ENCODE measurements around the gene ZMYND8.
"Not testable (repeated sequence)": the region's sequence is repeated elsewhere in the genome, so short reads cannot be mapped to it uniquely, and the experiment has no call there.

The ZMYND8 gene

DNA sequence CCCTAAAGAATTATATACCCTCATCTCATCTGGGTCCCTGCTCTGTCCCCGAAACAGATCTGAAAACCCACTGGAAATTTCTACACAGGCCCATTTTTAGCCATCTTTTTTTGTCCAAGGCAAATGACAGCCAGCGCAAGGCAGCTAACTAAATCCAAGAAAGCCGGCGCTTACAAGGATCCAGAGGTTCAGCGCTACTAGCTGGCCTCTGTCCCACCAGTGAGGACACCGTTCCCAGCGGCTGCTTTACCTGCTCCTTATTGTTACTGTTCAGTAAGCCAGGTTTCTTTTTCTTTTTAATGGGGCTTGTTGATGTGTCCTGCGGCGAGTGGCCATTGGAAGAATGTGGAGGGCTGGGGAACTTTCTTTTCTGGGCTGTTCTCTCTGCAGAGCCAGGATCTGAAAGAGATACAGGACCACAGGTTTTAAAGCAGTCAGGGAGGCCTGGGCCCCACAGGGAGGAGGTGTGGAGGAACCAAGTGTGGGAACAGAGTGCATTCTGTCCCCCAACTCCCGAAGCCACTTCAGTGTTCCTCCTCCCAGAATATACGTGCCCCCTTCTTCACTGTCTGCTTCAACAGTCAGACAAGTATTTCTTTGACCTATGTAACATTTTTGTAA is 46.6 kb downstream of the ZMYND8 start:
- DNase-seq: no peak

DNA sequence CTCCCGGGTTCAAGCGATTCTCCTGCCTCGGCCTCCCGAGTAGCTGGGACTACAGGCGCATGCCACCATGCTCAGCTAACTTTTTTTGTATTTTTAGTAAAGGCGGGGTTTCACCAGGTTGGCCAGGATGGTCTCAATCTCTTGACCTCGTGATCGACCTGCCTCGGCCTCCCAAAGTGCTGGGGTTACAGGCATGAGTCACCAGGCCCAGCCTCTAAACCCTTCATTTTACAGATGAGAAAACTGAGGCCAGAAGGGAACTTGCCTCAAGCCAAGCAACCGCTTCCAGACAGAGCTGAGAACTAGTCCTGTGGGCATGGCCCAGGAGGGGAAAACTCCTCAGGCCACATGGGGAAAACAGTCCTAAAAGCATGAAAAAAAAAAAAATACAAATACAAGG is 47.1 kb downstream of the ZMYND8 start:
- DNase-seq: no peak

DNA sequence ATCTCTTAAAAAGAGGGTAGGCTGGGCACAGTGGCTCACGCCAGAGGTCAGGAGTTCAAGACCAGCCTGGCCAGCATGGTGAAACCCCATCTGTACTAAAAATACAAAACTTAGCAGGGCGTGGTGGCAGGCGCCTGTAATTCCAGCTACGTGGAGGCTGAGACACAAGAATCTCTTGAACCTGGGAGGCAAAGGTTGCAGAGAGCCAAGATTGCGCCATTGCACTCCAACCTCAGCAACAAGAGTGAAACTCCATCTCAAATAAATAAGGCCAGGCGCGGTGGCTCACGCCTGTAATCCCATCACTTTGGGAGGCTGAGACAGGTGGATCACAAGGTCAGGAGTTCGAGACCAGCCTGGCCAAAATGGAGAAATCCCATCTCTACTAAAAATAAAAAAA is 48.9 kb downstream of the ZMYND8 start:
- not testable (repeated sequence) for DNase-seq

DNA sequence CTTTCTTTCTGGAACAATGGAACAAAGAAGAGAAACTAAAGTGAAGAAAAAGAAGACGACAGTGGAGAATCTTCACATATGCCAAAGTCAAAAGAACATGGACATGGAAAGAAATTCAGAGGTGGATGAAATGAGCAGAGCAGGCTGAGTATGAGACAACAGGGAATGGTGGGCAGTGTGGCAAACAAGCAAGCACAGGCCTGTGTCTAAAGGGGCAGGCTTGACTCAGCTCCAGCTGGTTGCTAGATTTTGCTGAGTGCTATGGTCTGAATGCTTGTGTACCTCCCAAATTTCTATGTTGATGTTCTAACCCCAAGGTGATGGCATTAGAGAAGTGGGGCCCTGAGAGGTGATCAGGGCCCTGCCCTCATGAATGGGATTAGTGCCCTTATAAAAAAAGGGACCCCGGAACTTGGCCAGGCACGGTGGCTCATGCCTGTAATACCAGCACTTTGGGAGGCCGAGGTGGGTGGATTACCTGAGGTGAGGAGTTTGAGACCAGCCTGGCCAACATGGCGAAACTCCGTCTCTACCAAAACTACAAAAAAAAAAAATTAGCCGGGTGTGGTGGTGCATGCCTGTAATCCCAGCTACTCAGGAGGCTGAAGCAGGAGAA is 49.6 kb downstream of the ZMYND8 start:
- DNase-seq: no peak

DNA sequence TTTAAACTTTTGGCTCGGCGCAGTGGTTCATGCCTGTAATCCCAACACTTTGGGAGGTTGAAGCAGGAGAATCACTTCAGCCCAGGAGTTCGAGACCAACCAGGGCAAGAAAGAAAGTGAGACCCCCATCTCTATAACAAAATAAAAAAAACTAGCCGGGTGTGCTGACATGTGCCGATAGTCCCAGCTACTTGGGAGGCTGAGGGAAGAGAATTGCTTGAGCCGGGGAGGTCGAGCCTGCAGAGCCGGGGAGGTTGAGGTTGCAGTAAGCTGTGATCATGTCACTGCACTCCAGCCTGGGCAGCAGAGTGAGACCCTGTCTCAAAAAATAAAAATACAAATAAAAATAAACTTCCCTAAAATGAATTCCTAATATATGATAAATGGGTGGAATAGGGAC is 50.4 kb downstream of the ZMYND8 start:
- DNase-seq: no peak

DNA sequence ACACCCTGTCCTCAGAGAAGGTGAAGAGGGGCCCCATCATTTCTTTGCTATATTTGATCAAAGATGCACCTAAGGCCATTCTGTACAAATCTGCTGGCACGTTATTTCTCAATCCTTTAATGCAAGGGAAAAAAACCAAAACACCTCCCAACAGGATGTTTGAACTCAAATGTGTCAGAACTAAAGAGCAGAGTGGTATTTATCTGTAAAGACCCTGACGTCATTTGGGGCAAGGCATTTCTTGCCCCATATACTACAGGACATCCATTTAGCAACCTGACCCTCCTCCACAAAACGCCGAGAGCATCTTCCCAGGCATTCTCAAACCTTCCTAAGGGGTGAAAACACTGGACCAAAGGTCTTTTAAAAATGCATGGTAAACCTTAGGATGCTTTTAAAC is 50.8 kb downstream of the ZMYND8 start:
- DNase-seq: no peak

DNA sequence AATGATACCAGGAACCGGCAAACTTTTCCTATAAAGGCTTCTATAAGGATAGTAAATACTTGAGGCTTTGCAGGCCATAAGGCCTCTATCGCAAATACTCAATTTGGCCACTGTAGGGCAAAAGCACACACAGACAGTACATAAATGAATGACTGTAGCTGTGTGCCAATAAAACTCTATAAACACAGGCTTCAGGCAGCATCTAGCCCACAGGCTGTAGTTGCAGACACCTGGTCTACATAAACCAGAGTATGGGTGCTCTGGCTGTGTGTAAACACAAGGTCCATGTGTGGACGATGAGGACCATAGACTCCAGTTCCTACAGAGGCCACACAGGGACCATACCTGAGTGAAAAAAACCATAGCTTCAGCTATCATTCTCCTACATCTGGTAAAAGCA is 52.2 kb downstream of the ZMYND8 start:
- no peak for DNase-seq

DNA sequence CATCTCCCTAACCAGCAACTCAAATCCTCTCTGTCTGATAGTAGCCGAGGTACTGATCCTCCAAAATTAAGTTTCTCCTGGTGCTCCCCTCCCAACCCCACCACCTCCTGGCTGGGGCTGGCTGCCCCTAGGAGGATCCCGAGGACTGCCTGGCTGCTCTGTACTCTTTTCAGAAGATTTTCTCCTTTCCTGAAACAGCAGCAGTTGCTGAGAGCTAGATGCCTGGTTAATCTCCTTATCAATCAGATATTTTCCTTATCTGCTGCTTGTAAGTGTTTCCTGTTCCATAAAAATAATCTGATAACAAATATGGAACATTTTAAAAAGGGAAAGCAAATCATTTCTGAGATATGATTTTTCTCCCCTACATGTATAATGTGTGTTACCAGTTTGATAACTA is 52.8 kb downstream of the ZMYND8 start:
- DNase-seq: no peak

DNA sequence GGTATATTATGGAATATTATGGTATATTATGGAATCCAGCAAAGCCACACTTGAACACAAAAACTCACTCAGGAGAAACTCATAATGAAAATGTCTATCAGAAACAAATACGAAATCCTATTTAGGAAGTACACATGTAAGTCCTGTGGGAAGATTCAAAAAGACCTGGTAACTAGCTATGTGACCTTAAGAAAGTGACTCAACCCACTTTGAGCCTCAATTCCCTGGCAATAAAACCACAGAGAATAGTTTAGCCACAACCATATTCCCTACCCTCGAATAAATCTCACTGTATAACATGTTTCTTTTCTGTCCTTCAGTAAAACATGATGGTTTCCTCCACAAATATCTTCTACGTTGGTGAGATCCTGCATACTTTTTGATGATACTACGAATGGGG is 56.4 kb downstream of the ZMYND8 start:
- DNase-seq: no peak

DNA sequence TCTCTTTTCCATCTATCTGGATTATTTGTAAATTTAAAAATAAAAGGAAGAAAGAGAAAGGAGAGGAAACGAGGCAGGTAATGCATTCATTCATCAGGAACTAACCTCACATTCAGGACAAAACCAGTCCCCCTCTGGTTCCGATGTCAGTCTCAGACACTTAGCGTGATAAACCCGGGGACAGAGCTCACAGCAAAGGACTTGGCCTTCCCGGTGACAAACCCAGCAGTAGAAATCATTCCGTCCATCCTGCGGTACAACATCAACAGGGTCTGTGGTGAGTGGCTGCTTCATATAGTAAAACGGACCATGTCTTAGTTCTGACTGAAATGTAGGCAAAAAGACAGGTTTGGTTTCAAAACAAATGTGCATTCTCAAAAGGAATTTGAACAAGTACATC is 57.9 kb downstream of the ZMYND8 start:
- DNase-seq: no peak

DNA sequence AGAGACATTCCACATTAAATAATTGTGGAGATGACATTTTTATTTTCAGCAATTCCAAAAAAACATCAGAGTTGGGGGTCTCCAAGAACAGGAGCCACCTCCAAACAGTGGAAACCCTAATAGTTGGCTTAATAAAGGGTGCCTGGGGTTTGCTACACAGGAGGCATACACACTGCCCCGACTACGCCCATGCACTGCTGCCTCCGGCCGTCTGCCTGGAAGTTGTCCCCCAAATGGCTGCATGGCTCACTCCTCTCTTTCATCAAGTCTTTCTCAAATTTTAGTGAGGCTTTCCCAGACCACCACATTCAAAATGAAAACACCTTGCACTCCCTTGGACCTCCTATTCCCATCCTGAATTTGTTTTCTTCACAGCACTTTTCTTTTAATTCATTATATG is 58.8 kb downstream of the ZMYND8 start:
- no peak for DNase-seq

DNA sequence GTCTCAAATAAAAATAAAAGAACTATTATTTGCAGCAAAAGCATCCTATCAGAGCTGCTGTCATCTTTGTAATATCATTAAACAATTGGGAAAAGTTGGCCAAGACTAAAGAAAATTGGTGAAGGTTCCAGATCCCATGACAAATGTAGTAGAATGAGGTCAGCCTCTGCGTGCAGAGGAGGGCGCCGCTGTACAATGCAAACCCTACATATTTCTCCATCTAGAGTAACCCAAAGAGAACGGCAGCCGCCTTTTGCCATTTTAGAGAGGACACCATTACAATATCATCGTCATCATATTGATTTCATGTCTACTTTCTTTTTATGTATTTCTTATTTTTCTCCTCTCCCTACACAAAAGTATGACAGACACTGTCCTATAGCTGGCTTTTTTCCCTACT is 59.5 kb downstream of the ZMYND8 start:
- DNase-seq: no peak

DNA sequence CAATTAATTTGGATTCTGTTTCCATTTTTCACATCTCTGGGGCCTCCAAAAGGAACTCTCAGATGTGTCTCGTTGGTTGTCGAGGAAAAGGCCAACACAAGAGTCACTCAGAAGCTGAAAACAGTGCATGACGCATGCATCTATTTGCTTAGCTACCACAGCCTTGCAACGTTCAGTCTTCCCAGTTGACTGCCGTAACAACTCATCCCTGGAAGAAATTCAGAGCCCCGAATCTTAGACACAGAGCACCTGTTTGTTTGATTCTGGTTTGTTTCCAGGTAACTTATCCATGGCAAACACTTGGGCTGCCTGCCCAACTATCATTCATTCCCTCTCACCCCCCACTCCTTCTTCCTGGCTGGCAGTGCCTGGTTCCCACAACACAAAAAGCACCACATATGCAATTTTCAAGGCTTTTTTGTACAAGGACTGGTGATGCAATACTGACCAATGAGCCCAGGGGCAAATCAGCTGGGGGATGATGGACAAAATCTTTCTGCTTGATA is 60.5 kb downstream of the ZMYND8 start:
- DNase-seq: no peak

DNA sequence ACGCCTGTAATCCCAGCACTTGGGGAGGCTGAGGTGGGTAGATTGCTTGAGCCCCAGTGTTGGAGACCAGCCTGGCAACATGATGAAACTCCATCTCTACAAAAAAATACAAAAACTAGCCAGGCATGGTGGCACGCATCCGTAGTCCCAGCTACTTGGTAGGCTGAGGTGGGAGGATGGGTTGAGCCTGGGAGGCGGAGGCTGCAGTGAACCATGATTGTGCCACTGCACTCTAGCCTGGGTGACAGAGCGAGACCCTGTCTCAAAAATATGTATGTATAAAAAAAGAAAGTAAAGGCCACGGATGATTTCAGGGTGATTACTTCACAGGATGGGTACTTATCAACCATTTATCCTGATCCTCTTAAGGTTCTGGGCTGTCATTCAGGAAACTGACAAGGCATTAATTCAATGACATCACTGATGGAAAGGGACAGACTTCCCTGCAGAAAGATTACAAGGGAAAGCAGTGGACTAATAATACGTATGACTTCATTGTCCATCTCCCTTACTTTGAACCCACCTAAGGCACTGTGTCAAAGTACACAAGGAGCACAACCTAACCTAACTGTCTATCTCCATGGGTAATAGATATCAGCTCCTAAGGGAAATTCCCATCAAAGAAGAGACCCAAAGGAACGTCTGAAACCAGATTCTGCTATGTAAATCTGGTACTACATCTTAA is 61.2 kb downstream of the ZMYND8 start:
- DNase-seq: no peak

DNA sequence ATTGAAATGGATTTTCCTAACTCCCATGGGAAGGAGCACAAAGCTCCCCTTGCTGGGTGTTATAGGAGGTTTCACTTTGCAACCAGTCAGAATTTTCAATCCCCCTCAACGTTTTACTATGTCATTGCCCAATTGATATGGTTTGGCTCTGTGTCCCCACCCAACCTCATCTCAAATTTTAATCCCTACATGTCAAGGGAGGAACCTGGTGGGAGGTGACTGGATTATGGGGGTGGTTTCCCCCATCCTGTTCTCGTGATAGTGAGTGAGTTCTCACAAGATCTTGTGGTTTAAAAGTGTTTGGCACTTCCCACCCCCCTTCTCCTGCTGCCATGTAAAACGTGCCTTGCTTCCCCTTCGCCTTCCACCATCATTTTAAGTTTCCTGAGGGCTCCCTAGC is 62.9 kb downstream of the ZMYND8 start:
- DNase-seq: no peak

DNA sequence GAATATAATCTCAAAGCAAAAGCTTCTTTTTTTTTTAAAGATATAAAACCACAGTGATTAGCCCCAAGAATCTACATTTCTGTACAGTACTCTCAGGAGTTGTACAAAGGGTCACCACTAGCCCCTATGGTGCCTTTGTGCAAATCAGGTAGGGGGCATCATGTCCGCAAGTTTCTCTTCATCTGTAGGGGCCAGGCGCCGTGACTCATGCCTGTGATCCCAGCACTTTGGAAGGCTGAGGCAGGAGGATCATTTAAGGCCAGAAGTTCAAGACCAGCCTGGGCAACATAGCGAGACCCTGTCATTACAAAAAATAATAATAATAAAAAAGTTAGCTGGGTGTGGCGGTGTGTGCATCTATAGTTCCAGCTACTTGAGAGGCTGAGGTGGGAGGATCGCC is 63.9 kb downstream of the ZMYND8 start:
- DNase-seq: no peak

DNA sequence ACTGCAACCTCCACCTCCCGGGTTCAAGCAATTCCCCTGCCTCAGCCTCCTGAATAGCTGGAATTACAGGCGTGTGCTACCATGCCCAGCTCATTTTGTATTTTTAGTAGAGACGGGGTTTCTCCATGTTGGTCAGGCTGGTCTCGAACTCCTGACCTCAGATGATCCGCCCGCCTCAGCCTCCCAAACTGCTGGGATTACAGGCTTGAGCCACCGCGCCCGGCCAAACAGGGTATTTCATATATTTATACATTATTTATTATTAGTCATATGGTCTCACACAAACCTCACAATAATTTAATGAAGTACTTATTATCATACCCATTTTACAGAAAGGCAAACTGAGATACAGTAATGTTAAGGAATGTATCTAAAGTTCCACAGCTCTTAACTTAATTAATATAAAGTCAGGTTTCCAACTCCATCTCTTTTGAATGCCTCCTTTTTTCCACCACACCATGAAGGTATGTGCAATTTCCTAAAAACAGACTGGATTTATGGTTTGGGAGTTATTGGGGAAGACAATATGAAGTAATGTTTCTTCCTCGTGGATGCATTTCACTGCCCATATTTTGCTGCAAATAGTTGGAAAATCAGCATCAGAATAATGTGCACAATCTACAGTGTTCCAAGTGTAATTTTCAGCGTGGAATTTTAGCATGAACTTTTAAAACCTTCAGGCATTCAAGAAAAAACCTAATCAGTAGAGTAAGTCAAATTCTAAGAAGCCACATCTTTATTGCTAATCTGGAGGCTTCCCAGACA is 65.7 kb downstream of the ZMYND8 start:
- DNase-seq: no peak

DNA sequence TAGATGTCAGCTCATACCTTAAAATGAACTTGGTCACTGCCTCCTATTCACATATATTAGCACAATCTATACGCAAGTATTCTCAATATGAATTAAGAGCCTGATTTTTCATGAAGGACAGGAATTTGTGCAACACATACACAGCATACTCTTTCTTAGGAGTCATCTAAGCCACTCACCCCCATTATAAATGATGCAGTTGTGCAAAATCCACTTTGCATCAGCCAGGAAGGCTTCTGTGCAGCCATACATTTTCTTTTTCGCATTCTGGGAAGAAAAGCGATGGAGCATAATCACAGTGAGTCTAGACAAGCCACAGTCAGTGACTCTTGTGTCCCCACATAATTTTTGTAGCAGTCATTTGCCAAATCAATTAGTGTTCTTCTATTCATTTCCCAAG is 66.5 kb downstream of the ZMYND8 start:
- no peak for DNase-seq

DNA sequence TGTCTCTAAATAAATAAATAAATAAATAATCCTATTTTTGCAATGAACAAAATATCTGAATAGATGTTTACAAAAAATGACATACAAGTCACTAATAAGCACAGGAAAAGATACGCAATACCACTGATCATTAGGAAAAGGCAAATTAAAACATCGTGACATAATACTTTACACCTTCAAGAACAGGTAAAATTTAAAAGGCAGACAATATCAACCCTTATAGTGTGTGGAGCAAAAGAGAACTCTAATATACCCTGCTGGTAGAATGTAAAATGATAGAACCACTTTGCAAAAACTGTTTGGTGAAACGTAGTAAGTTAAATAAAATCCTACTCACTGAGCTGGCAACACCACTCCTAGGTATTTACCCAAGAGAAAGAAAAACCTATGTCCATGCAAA is 67.4 kb downstream of the ZMYND8 start:
- no peak for DNase-seq

DNA sequence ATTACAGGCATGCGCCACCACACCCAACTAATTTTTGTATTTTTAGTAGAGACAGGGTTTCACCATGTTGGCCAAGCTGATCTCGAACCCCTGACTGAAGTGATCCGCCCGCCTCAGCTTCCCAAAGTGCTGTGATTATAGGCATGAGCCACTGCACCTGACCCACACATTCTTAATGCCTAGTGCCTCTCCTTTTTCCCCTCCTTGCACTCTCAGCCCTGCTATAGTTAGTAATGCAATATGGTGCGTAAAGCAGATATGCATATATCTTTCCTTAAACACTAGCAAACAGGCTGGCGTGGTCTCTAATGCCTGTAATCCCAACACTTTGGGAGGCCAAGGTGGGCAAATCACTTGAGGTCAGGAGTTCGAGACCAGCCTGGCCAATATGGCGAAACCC is 68.0 kb downstream of the ZMYND8 start:
- not testable (repeated sequence) for DNase-seq

DNA sequence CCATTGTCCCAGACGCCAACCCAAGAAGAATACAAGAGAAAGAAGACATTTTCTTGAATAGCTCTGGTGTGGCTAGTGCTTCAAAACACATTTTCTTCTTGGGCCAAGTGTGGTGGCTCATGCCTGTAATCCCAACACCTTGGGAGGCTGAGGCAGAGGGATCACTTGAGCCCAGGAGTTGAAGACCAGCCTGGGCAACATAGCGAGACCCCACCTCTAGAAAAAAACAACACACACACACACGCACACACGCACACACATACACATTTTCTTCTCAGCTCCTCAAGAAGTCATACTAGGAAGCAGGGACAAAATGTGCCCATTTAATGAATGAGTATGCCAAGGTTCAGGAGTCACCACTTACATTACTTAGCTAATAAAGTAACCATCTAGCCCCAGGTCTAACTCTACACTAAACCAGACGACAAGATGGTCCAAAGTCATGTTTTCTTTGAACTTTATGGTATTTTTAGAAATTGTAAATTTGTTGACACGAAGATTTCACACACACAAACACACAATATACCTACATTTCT is 68.8 kb downstream of the ZMYND8 start:
- no peak for DNase-seq

DNA sequence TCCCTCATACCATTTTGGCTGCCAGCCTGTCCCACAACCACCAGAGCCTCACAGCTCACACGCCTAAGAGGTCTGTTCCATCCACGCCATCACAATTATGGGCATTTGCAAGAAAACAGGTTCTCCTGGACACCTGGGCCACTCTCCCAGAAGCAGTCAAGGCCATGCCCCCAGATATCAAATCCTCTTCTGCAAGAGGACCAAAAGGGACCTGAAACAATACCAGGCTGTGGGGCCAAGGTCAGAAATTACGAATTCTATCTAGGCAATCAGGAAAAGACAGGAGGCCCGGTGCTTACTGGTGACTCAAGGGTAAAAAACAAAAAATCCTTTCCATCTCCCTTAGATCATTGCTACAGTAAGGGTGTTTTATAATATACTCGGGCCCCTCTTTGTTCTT is 69.8 kb downstream of the ZMYND8 start:
- DNase-seq: no peak

DNA sequence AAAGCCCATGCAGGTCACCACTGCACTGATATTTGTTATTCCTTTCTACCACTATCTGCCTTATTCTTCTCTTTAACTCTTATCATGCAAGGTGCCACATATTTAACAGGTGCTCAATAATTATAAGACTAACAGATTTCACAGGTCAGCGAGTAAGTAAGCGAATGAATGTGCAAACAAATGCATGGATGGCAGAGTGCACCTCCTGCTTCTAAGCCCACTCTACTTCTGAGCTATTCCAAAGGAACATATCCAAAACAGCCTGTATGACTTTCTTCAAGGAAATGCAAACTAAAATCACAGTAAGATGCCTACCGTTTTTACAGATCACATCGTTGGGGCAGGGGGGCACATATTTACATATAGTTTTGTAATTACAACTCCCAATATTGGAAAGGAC is 71.3 kb downstream of the ZMYND8 start:
- DNase-seq: no peak

DNA sequence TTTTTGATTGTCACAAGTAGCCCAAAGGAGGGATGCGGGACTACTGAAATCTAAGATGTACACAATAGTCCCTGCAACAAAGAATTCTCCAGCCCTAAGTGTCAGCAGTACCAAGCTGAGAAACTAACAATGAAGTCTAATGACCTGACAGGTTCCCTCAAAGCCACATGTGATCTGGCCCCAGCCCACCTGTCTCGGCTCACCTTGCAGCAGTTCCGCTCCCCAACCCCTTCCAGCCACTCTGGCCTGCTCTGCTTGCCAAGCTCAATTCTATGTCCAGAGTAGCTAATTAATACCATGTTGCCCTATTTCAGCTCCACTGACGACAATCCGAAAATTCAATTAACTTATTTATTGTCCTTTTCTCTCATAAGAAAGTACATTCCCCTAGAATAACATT is 72.1 kb downstream of the ZMYND8 start:
- no peak for DNase-seq

Data from activated naive CD4-positive, alpha-beta T cell treated with Interleukin-2 at 50 U/mL for 16 hours (primary cell).